GM21367 (cell line): ENCODE measurements around the gene KLF14.
"Not testable (repeated sequence)": the region's sequence is repeated elsewhere in the genome, so short reads cannot be mapped to it uniquely, and the experiment has no call there.

Source experiments
- ATAC-seq: cut with Tn5 transposase; IDR thresholded peaks from one replicate; pipeline ENCODE4 v1.9.1; 2021; ENCODE audit not compliant: unreplicated experiment

KLF14 gene

DNA sequence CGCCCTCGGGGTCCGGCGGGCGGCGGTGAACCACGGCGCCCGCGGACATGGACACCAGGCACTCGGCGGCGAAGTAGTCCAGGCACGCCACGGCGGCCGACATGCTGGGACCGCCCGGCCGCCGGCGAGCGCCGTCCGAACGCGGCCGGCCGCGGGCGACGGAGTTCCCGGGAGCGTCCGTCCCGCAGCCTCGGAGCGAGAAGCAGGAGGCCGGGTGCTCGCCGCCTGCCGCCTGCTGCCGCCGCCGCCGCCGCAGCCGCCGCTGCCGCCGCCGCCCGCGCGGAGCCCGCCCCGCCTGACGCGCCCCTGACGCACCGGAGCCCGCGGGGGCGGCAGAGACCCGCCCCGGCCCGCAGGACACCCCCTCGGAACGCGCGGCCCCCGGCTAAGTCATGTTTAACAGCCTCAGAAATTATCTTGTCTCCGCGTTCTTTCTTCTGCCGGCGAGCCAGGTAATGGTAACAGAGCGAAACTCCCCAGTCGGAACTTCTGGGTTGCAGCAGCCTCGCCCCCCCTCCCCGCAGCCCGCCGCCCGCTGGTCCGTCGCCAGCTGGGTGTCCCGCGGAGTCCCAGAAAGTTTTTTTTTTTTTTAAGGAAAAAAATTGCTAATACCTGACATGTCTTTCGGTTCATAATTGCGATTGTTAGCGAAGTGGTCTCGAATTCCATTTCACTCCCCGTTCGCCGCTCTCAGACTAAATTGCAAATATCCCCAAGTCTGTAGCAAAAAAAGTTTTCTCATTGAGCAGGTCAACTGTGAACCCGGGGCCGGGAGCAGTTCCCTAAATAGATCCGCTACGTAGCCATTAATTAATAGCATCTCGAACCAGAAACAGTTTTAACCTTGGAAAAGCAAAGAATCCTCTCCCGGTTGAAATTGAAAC is at the start of gene KLF14:
TSS of gene KLF14 (minus strand) at position 277 of the 884 bp plus-strand sequence. CDS start at position 103, 174 bp downstream.
- no peak for ATAC-seq

GRCh38 chr7:130781346-130781745 is 47.3 kb upstream of the KLF14 start:
- no peak for ATAC-seq

- ATAC-seq, result no peak
Observed at GRCh38 chr7:130777426-130777825, 43.4 kb upstream of the KLF14 start.

- ATAC-seq, result not testable (repeated sequence)
Observed at GRCh38 chr7:130772456-130772855, 38.4 kb upstream of the KLF14 start.

- no peak for ATAC-seq
Observed at GRCh38 chr7:130768854-130769253, 34.8 kb upstream of the KLF14 start.

- ATAC-seq, result not testable (repeated sequence)
Observed at GRCh38 chr7:130764569-130764968, 30.6 kb upstream of the KLF14 start.

GRCh38 chr7:130758429-130759056 is 24.5 kb upstream of the KLF14 start:
- ATAC-seq, result no peak

DNA sequence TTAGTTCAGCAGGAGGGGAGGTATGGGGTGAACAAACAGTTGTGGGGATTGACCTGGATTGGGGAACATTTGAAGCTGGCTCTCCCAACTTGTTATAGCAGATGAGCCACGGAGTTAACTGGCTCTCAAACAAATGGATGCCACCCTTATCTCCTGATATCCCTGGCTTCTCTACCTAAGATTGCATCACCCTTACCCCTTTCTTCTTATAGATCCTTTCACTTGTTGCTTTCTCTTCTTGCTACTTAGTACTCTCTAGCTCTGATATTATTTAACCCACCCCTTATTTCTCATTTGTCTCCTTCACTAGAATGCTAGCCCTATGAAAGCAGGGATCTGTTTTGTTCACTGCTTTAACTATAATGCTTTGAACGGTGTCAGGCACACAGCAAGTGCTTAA is 22.3 kb upstream of the KLF14 start:
- no peak for ATAC-seq

DNA sequence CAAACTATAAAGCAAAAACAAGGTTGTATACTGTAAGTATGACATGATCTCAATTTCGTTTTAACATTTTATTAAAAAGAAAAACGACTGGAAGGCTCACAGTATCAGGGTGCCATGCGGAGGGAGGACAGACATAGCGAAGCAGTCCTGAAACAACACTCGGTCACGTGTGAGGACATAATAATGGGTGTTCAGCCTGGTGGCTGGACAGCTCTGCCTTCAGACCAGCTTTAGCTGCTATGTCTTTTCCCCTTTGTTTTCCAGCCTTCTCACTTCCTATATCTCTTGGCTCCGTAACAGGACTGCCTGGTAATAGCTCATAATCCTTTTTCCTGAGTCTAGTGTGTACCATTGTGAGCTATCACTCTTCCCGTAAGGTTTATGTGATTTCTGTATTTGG is 18.4 kb upstream of the KLF14 start:
- ATAC-seq, result no peak

GRCh38 chr7:130750755-130751154 is 16.7 kb upstream of the KLF14 start:
- no peak for ATAC-seq

- no peak for ATAC-seq
Observed at GRCh38 chr7:130748531-130749389, 14.8 kb upstream of the KLF14 start.

GRCh38 chr7:130741331-130741995 is 7.5 kb upstream of the KLF14 start:
- no peak for ATAC-seq

- no peak for ATAC-seq
Observed at GRCh38 chr7:130740606-130741005, 6.6 kb upstream of the KLF14 start.

DNA sequence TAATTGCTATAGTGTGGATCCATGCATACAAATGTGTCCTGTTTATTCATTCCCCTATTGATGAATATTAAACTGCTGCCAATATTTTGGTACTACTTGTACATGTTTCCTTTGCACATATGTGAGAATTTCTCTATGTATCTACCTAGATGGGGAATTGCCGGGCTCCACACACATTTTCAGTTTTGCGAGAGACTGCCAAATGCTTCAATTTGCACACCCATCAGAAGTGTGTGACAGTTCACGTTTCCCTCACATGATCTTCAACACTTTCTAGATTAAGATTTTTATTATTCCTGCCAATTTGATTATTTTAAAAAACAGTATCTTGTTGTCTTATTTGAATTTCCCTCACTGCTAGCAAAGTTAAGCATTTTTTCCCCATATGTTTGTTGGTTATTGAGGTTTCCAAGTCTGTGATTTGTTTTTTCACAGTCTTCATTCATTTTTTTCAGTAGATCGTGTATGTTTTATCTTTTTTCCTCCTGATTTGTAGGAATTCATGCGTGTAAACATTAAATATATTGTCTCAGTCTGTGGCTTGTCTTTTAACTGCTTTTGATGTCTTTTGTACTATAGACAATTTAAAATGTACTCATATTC is 2.4 kb upstream of the KLF14 start:
- no peak for ATAC-seq

GRCh38 chr7:130734815-130735716 is 1.1 kb upstream of the KLF14 start:
- ATAC-seq, result no peak

GRCh38 chr7:130732980-130733930 is 752 bp downstream of the KLF14 start:
- ATAC-seq, result no peak

GRCh38 chr7:130723784-130724183 is 10.2 kb downstream of the KLF14 start:
- ATAC-seq, result no peak
